Tibial nerve (tissue), 4 donors: ENCODE results near the gene GPR132. TPM values are rescaled to one million over a fixed set of nuclear protein-coding genes. Genes with fewer than 3 reads are reported as not detected.
"Not testable (repeated sequence)": the region's sequence is repeated elsewhere in the genome, so short reads cannot be mapped to it uniquely, and the experiment has no call there.

ENCODE experiments used
- DNase-seq, 2 donors: peaks; one replicate each; pipeline ENCODE4 v3.0.0-alpha.2; 2019; ENCODE audit warnings: low spot score in 2 of 2
- H3K27ac ChIP-seq, 4 donors: fragments of 200-600 bp; sonication (generic) in 3 of 4; one replicate each; pipeline ENCODE4 v1.5.1; 2017 to 2019; ENCODE audit warnings: mild to moderate bottlenecking in 1 of 4
- H3K27me3 ChIP-seq, 2 donors: fragments of 200-600 bp; sonication (generic) in 1 of 2; one replicate each; pipeline versions ENCODE4 v1.5.1 to v1.6.0; 2017 to 2019
- H3K36me3 ChIP-seq, 3 donors: fragments of 200-600 bp; sonication (generic); one replicate each; pipeline ENCODE4 v1.5.1; 2018 to 2019
- H3K4me1 ChIP-seq, 4 donors: fragments of 200-600 bp; sonication (generic) in 3 of 4; one replicate each; pipeline ENCODE4 v1.5.1; 2017 to 2019
- H3K4me3 ChIP-seq, 4 donors: fragments of 200-600 bp; sonication (generic) in 3 of 4; one replicate each; pipeline ENCODE4 v1.5.1; 2017 to 2019; ENCODE audit warnings: mild to moderate bottlenecking in 1 of 4, moderate library complexity in 1 of 4
- H3K9me3 ChIP-seq, 4 donors: fragments of 200-600 bp; sonication (generic) in 3 of 4; one replicate each; pipeline ENCODE4 v1.5.1; 2017 to 2019
- CTCF ChIP-seq, 5 experiments: fragments of 200-600 bp in 3 of 5; fragments of 450-650 bp in 2 of 5; sonication (generic) in 3 of 5; IDR thresholded peaks; one replicate each; pipeline ENCODE4 v1.5.1; 2016 to 2019; ENCODE audit warnings: antibody characterized with exemption in 5 of 5, mild to moderate bottlenecking in 3 of 5, moderate library complexity in 2 of 5
- EP300 ChIP-seq, 2 donors: sonication (generic); formaldehyde crosslinking; IDR thresholded peaks; one replicate each; pipeline ENCODE4 v1.6.1; 2017; ENCODE audit warnings: antibody characterized with exemption in 2 of 2, mild to moderate bottlenecking in 1 of 2
- POLR2A ChIP-seq, 2 donors: fragments of 450-650 bp; IDR thresholded peaks; one replicate each; pipeline ENCODE4 v1.6.1; 2017; ENCODE audit warnings: antibody characterized with exemption in 2 of 2, mild to moderate bottlenecking in 2 of 2, moderate library complexity in 2 of 2
- WGBS, 2 donors: methylation state at CpG; one replicate each; pipeline ENCODE4 v1.1.5; 2018; 5-methylcytosine and 5-hydroxymethylcytosine counted together
- total RNA-seq, 4 donors: library from RNA; depleted of rRNA; stranded (reverse); fragments of >200 nt; gene quantifications; one replicate each; pipeline ENCODE4 v1.1.0, GENCODE V29; 2016

The GPR132 gene
- 1 to 10 TPM; 1.5 to 7.7 (median 5.4) TPM for total RNA-seq

- peaks cover 0 to 37% of the 10 kb centered on the region in 2 donors for H3K27me3 ChIP-seq
- TF ChIP-seq EP300 (IDR thresholded peaks at IDR 0.05) = peak in 1 of 2 donors; percentile 28
- no peak for TF ChIP-seq CTCF (IDR thresholded peaks at IDR 0.05)
- peak in 1 of 2 donors; percentile 42 for TF ChIP-seq POLR2A (IDR thresholded peaks at IDR 0.05)
- no peaks in the 10 kb centered on the region for H3K36me3 ChIP-seq
- H3K27ac ChIP-seq = peak within 1 kb of the TSS in 3 of 4 donors; percentile 52 to 86 (median 65)
- peak within 1 kb of the TSS in 2 of 4 donors; percentile 36 to 39 for H3K4me3 ChIP-seq
- no peak for DNase-seq
- 64 to 81% methylated on average over 19 to 22 of the region's 22 CpGs for WGBS, 2 donors
- H3K4me1 ChIP-seq = peaks cover 0 to 21% (median 7%) of the 10 kb centered on the region in 4 donors
- no peaks in the 10 kb centered on the region for H3K9me3 ChIP-seq
Observed at GRCh38 chr14:105065280-105066228, at the start of gene GPR132. TSS of gene GPR132 (minus strand) at chr14:105065430. CDS start at chr14:105055420, 10,010 bp downstream.

DNA sequence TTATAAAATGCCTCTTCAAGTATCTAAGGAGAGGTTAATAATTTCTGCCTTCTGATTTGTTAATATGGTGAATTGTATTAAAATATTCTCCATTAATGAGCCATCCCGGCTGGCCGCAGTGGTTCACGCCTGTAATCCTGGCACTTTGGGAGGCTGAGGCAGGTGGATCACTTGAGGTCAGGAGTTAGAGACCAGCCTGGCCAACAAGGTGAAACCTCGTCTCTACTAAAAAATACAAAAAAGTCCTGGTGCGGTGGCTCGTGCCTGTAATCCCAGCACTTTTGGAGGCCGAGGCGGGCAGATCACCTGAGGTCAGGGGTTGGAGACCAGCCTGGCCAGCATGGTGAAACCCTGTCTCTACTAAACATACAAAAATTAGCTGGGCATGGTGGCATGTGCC lies 44.0 kb upstream of the GPR132 start:
- not testable (repeated sequence) for DNase-seq, H3K9me3 ChIP-seq, H3K4me1 ChIP-seq, H3K27me3 ChIP-seq, H3K27ac ChIP-seq, H3K36me3 ChIP-seq, H3K4me3 ChIP-seq
- 87 to 89% methylated on average over 8 of the region's 8 CpGs for WGBS, 2 donors

DNA sequence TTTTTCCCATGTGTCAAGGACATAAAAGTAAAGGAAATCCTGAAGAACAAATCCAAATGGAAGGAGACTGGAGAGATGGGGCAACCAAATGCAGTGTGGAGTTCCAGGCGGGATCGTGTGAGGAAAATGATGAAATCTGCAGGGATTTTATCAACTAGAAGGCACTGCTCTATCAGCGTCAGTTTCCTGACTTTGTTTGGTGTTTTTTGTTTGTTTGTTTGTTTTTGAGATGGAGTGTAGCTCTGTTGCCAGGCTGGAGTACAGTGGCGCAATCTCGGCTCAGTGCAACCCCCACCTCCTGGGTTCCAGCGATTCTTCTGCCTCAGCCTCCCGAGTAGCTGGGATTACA lies 43.3 kb upstream of the GPR132 start:
- H3K4me1 ChIP-seq = no peaks in the 10 kb centered on the region
- WGBS, 2 donors = 74 to 76% methylated on average over 7 of the region's 7 CpGs
- no peak for DNase-seq
- no peaks in the 10 kb centered on the region for H3K36me3 ChIP-seq
- H3K4me3 ChIP-seq = no peak overlapping the region
- no peak for TF ChIP-seq POLR2A (IDR thresholded peaks at IDR 0.05)
- no peak for TF ChIP-seq EP300 (IDR thresholded peaks at IDR 0.05)
- TF ChIP-seq CTCF (IDR thresholded peaks at IDR 0.05) = no peak
- H3K27ac ChIP-seq = no peak overlapping the region
- peaks cover 0 to 4% of the 10 kb centered on the region in 2 donors for H3K27me3 ChIP-seq
- H3K9me3 ChIP-seq = peaks cover 0 to 10% (median 0%) of the 10 kb centered on the region in 4 donors

GRCh38 chr14:105107781-105108515 lies 42.7 kb upstream of the GPR132 start:
- TF ChIP-seq CTCF (IDR thresholded peaks at IDR 0.05) = no peak
- TF ChIP-seq POLR2A (IDR thresholded peaks at IDR 0.05) = no peak
- TF ChIP-seq EP300 (IDR thresholded peaks at IDR 0.05) = no peak
- no peak overlapping the region for H3K27ac ChIP-seq
- no peaks in the 10 kb centered on the region for H3K4me1 ChIP-seq
- H3K4me3 ChIP-seq = no peak overlapping the region
- peaks cover 0 to 15% (median 0%) of the 10 kb centered on the region in 4 donors for H3K9me3 ChIP-seq
- peaks cover 0 to 10% of the 10 kb centered on the region in 2 donors for H3K27me3 ChIP-seq
- DNase-seq = no peak
- H3K36me3 ChIP-seq = no peaks in the 10 kb centered on the region
- WGBS, 2 donors = 67 to 70% methylated on average over 9 of the region's 9 CpGs

GRCh38 chr14:105107351-105107750 lies 42.1 kb upstream of the GPR132 start:
- H3K9me3 ChIP-seq = peaks cover 0 to 18% (median 0%) of the 10 kb centered on the region in 4 donors
- H3K36me3 ChIP-seq = no peaks in the 10 kb centered on the region
- peaks cover 0 to 11% of the 10 kb centered on the region in 2 donors for H3K27me3 ChIP-seq
- H3K4me3 ChIP-seq = no peak overlapping the region
- H3K4me1 ChIP-seq = no peaks in the 10 kb centered on the region
- WGBS, 2 donors = 85 to 91% methylated on average over 7 of the region's 7 CpGs
- no peak for TF ChIP-seq CTCF (IDR thresholded peaks at IDR 0.05)
- no peak for TF ChIP-seq POLR2A (IDR thresholded peaks at IDR 0.05)
- no peak for TF ChIP-seq EP300 (IDR thresholded peaks at IDR 0.05)
- DNase-seq = no peak
- H3K27ac ChIP-seq = no peak overlapping the region
